Esophagus squamous epithelium (tissue), 5 donors: ENCODE measurements around the gene CD93. TPM values are rescaled to one million over a fixed set of nuclear protein-coding genes. Genes with fewer than 3 reads are reported as not detected.

ENCODE experiments used
- DNase-seq: peaks from one replicate; lab custom pipeline; 2025; lab: John Stamatoyannopoulos, UW
- H3K27ac ChIP-seq, 4 donors: fragments of 200-600 bp; sonication (generic); one replicate each; pipeline ENCODE4 v1.5.1; 2016 to 2019; ENCODE audit warnings: mild to moderate bottlenecking in 1 of 4
- H3K27me3 ChIP-seq, 4 donors: fragments of 200-600 bp; sonication (generic); 1 replicate in 3 of 4; 2 replicates in 1 of 4; pipeline versions ENCODE4 v1.5.1 to v1.6.0; 2017 to 2021; ENCODE audit warnings: antibody characterized with exemption in 1 of 4
- H3K36me3 ChIP-seq, 3 donors: fragments of 200-600 bp; sonication (generic); one replicate each; pipeline ENCODE4 v1.5.1; 2016 to 2019
- H3K4me1 ChIP-seq, 3 donors: fragments of 200-600 bp; sonication (generic); one replicate each; pipeline ENCODE4 v1.5.1; 2017 to 2019
- H3K4me3 ChIP-seq, 4 donors: fragments of 200-600 bp; sonication (generic); 1 replicate in 3 of 4; 2 replicates in 1 of 4; pipeline ENCODE4 v1.5.1; 2016 to 2019; ENCODE audit warnings: mild to moderate bottlenecking in 2 of 4, moderate library complexity in 1 of 4
- H3K9me3 ChIP-seq, 3 donors: fragments of 200-600 bp; sonication (generic); one replicate each; pipeline ENCODE4 v1.5.1; 2016 to 2019
- POLR2A ChIP-seq, 4 donors: fragments of 450-650 bp; IDR thresholded peaks; one replicate each; pipeline ENCODE4 v1.6.1; 2017; ENCODE audit warnings: antibody characterized with exemption in 4 of 4, mild to moderate bottlenecking in 4 of 4, moderate library complexity in 3 of 4
- WGBS, 2 donors: methylation state at CpG; one replicate each; pipeline ENCODE4 v1.1.5; 2018; 5-methylcytosine and 5-hydroxymethylcytosine counted together
- intact Hi-C: fragments of 100-400 bp; cut with DNase I; formaldehyde crosslinking; loops from one replicate; pipeline ENCODE4 v1.15.0; 2022
- total RNA-seq, 4 donors: library from RNA; depleted of rRNA; stranded (reverse); fragments of >200 nt; gene quantifications; one replicate each; pipeline ENCODE4 v1.1.0, GENCODE V29; 2016
- TF ChIP-seq, protein P1 (sequence below), 6 experiments: fragments of 450-650 bp in 4 of 6; fragments of 200-600 bp in 2 of 6; sonication (generic) in 2 of 6; IDR thresholded peaks; one replicate each; pipeline ENCODE4 v1.5.1; 2016 to 2019; ENCODE audit warnings: antibody characterized with exemption in 6 of 6, mild to moderate bottlenecking in 4 of 6, moderate library complexity in 4 of 6
- donor health status: DM: yes; HTN: yes; CAD: no.

Gene CD93
- total RNA-seq, 4 donors from 2014 or later: 4.5 to 22.9 (median 14.6) TPM

DNA sequence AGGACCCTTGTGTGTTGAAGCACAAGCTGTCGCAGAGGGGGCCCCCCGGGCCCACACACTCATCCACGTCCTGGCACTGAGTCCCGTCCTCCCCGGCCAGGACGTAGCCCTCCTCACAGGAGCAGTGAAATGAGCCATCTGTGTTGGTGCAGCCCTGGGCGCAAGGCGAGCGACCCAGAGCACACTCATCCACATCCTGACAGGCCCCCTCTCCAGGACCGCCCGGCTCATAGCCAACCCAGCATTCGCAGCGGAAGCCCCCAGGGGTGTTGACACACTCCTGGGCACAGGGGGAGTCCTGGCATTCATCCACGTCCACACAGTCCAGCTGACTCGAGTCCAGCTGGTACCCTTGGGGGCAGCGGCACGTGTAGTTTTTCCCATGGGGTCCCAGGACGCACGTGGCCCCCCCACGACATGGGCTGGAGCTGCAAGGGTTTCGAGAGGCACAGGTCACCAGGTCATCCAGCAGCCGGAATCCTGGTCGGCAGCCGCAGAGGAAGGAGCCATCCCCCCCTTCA is 1.2 kb downstream of the CD93 start:
- H3K9me3 ChIP-seq: no peaks in the 10 kb centered on the region
- no peak for DNase-seq
- H3K4me3 ChIP-seq: peak overlapping the region; percentile 14 to 59 (median 36)
- H3K36me3 ChIP-seq: no peaks in the 10 kb centered on the region
- peak overlapping the region; percentile 69 to 92 (median 84) for H3K27ac ChIP-seq
- TF ChIP-seq, protein P1, sequence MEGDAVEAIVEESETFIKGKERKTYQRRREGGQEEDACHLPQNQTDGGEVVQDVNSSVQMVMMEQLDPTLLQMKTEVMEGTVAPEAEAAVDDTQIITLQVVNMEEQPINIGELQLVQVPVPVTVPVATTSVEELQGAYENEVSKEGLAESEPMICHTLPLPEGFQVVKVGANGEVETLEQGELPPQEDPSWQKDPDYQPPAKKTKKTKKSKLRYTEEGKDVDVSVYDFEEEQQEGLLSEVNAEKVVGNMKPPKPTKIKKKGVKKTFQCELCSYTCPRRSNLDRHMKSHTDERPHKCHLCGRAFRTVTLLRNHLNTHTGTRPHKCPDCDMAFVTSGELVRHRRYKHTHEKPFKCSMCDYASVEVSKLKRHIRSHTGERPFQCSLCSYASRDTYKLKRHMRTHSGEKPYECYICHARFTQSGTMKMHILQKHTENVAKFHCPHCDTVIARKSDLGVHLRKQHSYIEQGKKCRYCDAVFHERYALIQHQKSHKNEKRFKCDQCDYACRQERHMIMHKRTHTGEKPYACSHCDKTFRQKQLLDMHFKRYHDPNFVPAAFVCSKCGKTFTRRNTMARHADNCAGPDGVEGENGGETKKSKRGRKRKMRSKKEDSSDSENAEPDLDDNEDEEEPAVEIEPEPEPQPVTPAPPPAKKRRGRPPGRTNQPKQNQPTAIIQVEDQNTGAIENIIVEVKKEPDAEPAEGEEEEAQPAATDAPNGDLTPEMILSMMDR (IDR thresholded peaks at IDR 0.05): no peak
- TF ChIP-seq POLR2A (IDR thresholded peaks at IDR 0.05): no peak
- WGBS, 2 donors: 60 to 80% methylated on average over 1 of the region's 24 CpGs
- H3K4me1 ChIP-seq: peaks cover 0 to 64% (median 30%) of the 10 kb centered on the region in 3 donors
- no peaks in the 10 kb centered on the region for H3K27me3 ChIP-seq
- intact Hi-C loops: no loop called here

DNA sequence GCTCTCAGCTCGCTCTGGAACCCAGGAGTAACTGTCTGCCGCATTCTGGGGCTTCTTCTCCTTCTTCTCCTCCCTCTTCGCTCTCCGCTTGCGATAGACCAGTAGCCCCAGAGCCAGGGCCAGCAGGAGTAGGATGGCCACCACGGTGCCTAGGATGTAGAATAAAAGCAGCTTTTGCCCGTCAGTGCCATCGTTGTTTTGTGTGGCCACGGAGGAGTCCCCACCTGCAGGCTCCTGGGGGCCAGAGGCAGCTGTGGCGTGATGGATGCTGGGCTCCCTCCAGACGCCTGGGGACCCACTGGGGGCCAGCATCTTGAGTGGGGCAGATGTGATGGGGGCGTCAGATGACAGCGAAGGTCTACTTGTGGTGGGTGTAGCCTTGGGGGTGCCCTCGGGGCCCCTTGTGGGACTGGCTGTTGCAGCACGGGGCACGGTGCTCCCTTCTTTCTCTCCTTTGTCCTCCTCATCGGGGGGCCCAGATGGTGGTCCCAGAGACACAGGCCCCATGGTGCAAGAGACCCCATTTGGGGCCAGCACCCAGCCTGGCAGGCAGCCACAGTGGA is 1.8 kb downstream of the CD93 start:
- no peak for DNase-seq
- Histone ChIP-seq H3K27ac (peak overlapping the region; percentile 69 to 92 (median 84)), H3K4me1 (peaks cover 0 to 69% (median 30%) of the 10 kb centered on the region in 3 donors), H3K27me3 (no peaks in the 10 kb centered on the region), H3K36me3 (no peaks in the 10 kb centered on the region), H3K4me3 (peak overlapping the region; percentile 14 to 59 (median 36)), H3K9me3 (no peaks in the 10 kb centered on the region)
- intact Hi-C loops: no loop called here
- TF ChIP-seq, protein P1 (IDR thresholded peaks at IDR 0.05): no peak
- TF ChIP-seq POLR2A (IDR thresholded peaks at IDR 0.05): no peak
- WGBS, 2 donors: 94 to 96% methylated on average over 4 to 6 of the region's 17 CpGs

DNA sequence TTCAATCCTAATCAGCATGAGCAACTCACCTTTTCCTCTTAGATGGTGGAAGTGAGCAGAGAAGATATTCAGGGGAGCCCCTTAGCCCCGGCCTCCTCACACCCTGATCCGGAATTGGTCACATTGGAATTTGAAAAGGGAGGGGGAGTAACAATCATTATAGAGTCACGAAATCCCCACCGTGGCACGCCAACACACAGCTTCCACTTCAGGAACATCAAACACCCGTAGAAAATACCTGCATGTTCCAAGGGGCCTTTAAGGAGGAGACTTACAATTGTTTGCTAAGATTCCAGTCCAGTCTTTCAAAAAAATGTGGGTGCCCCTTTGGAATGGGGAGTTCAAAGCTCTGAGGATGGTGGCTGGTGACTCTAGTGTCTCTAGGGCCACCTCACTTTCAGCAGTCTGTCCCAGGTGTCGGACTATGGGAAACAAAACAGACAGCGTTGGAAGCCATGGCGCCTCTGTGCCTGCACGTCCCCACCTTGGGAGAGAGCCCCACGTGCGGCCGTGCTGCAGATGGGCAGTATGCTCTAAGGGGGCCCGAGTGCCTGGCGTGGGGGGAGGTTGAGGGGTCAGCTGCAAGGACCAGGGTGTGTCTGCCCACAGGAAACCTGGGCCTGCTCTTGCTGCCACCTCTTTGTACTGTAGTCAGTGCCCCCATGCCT is 2.4 kb downstream of the CD93 start:
- Histone ChIP-seq H3K36me3 (no peaks in the 10 kb centered on the region), H3K27me3 (no peaks in the 10 kb centered on the region), H3K27ac (peak overlapping the region; percentile 69 to 92 (median 84)), H3K4me3 (peak overlapping the region; percentile 14 to 59 (median 36)), H3K9me3 (no peaks in the 10 kb centered on the region), H3K4me1 (peaks cover 0 to 76% (median 34%) of the 10 kb centered on the region in 3 donors)
- no peak for DNase-seq
- intact Hi-C loops: no loop called here
- WGBS, 2 donors: 59 to 66% methylated on average over 13 to 15 of the region's 15 CpGs
- no peak for TF ChIP-seq POLR2A (IDR thresholded peaks at IDR 0.05)
- TF ChIP-seq, protein P1 (IDR thresholded peaks at IDR 0.05): no peak

DNA sequence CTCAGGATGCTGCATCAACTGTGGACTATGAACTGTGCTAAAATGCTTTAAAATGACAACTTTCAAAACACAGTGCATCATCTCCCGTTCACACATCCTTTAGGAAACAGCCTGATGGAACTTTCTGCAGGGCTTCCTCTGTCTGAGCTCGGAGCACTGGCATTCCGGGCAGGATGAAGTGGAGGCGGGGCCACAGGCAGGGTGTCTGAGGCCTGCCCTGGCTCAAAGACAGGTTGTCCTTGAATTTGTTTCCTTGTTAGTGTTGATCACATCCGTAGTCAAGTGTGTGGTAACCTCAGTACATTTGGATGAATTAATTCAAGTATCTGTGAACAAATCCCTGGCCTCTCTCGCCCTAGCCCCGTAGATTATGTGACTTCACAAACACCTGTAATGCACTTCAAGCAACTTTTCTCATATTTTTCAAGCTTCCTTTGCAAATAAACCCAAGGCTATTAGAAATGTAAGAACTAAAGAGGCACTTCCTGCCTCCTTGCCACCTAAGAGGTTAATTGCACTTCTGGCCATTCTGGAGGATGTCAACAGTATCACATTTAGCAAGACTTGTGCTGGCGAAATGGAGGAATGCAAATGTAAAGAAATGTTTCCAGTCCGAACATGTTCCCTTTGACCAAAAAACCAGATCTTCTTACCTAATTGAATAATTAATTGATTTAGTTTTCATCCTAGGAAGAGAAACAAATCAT is 3.1 kb downstream of the CD93 start:
- intact Hi-C loops: no loop called here
- Histone ChIP-seq H3K4me3 (peak overlapping the region in 3 of 4 donors; percentile 34 to 59 (median 38)), H3K27ac (peak overlapping the region; percentile 69 to 92 (median 84)), H3K27me3 (no peaks in the 10 kb centered on the region), H3K4me1 (peaks cover 0 to 82% (median 40%) of the 10 kb centered on the region in 3 donors), H3K9me3 (no peaks in the 10 kb centered on the region), H3K36me3 (no peaks in the 10 kb centered on the region)
- no peak for DNase-seq
- 33 to 36% methylated on average over 6 to 9 of the region's 9 CpGs for WGBS, 2 donors
- TF ChIP-seq, protein P1 (IDR thresholded peaks at IDR 0.05): no peak
- peak in 1 of 4 donors; percentile 35 for TF ChIP-seq POLR2A (IDR thresholded peaks at IDR 0.05)
